Osteocyte (in vitro differentiated cells): ENCODE data around the gene MRPL33. TPM values are rescaled to one million over a fixed set of nuclear protein-coding genes. Genes with fewer than 3 reads are reported as not detected.
"Not testable (repeated sequence)": the region's sequence is repeated elsewhere in the genome, so short reads cannot be mapped to it uniquely, and the experiment has no call there.

ENCODE experiments used
- DNase-seq: peaks from one replicate; pipeline ENCODE4 v3.0.0; 2021; ENCODE audit warnings: mixed read lengths; ENCODE audit not compliant: unreplicated experiment; ENCODE audit errors: extremely low spot score
- H3K27ac Mint-ChIP-seq: one replicate; pipeline ENCODE4 v1.8.0; 2021; ENCODE audit warnings: mild to moderate bottlenecking, mixed read lengths; ENCODE audit not compliant: unreplicated experiment
- H3K27me3 Mint-ChIP-seq: one replicate; pipeline ENCODE4 v1.8.0; 2021; ENCODE audit warnings: mixed read lengths; ENCODE audit not compliant: unreplicated experiment
- H3K36me3 Mint-ChIP-seq: one replicate; pipeline ENCODE4 v1.8.0; 2021; ENCODE audit warnings: mixed read lengths; ENCODE audit not compliant: unreplicated experiment
- H3K4me1 Mint-ChIP-seq: one replicate; pipeline ENCODE4 v1.8.0; 2021; ENCODE audit warnings: mixed read lengths; ENCODE audit not compliant: unreplicated experiment
- H3K4me3 Mint-ChIP-seq: one replicate; pipeline ENCODE4 v1.8.0; 2021; ENCODE audit warnings: mild to moderate bottlenecking, moderate library complexity, mixed read lengths; ENCODE audit not compliant: unreplicated experiment
- H3K9me3 Mint-ChIP-seq: one replicate; pipeline ENCODE4 v1.8.0; 2021; ENCODE audit warnings: mixed read lengths; ENCODE audit not compliant: unreplicated experiment
- total RNA-seq: library from RNA; stranded (reverse); gene quantifications from 2 replicates; pipeline ENCODE4 v1.2.1, GENCODE V29; 2021
- TF ChIP-seq, protein P1 (sequence below): fragments of 200-600 bp; sonication (generic); IDR thresholded peaks from 2 replicates; pipeline ENCODE4 v1.5.0; 2021; ENCODE audit warnings: antibody characterized with exemption, mild to moderate bottlenecking, moderate library complexity

The MRPL33 gene
- total RNA-seq, 1 donor from 2014 or later = 43.5 TPM

DNA sequence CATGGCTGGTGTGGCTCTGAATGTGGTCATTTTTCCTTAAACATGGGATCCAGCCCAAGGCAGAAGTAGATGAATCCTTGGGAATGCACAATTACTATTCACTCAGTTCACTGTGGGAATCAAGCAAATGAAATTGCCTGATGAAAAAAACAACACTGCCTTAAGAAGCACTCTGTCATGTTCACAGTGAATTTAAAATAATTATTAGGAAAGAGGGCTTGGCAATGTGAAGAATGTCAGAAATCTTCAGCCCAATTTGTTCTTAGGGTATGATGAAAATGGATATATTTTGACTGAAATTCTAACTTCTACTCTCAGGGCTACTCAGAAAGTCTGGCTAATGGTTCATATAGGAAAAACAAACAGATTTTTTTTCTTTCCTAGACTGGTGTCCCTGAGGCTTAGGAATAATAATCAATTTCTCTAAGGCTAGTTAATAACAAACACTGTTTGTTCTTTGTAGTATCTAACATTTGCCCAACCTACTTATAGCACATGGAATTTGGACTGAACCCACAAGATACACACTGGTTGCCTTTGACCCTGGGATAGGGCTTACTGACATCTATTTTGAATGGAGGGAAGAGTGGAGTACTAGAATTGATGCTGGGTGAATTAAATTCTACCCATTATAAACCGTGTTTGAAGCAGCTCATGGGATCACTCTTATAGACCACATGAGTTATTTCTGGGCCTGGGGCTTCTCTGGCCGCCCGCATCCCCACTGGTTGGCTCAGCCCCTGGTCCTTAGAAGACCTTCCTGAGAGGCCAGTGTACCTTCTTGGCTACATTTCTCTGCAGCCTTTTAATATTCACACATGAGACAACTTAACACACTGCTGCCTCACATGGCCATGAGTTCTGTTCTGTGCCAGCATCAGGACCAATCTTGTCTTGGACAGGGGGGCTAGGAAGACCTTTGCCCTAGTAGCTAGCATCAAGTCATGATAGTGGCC lies 8.3 kb upstream of the MRPL33 start:
- DNase-seq = no peak
- Mint-ChIP-seq H3K9me3 (no peaks in the 10 kb centered on the region), H3K27me3 (no peaks in the 10 kb centered on the region), H3K36me3 (no peaks in the 10 kb centered on the region), H3K27ac (peak overlapping the region; percentile 91), H3K4me1 (peaks cover 41% of the 10 kb centered on the region), H3K4me3 (no peak overlapping the region)
- TF ChIP-seq, protein P1, sequence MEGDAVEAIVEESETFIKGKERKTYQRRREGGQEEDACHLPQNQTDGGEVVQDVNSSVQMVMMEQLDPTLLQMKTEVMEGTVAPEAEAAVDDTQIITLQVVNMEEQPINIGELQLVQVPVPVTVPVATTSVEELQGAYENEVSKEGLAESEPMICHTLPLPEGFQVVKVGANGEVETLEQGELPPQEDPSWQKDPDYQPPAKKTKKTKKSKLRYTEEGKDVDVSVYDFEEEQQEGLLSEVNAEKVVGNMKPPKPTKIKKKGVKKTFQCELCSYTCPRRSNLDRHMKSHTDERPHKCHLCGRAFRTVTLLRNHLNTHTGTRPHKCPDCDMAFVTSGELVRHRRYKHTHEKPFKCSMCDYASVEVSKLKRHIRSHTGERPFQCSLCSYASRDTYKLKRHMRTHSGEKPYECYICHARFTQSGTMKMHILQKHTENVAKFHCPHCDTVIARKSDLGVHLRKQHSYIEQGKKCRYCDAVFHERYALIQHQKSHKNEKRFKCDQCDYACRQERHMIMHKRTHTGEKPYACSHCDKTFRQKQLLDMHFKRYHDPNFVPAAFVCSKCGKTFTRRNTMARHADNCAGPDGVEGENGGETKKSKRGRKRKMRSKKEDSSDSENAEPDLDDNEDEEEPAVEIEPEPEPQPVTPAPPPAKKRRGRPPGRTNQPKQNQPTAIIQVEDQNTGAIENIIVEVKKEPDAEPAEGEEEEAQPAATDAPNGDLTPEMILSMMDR = no peak

- Mint-ChIP-seq H3K27ac (peak overlapping the region; percentile 91), H3K9me3 (no peaks in the 10 kb centered on the region), H3K36me3 (no peaks in the 10 kb centered on the region), H3K27me3 (no peaks in the 10 kb centered on the region), H3K4me1 (peaks cover 41% of the 10 kb centered on the region), H3K4me3 (no peak overlapping the region)
- TF ChIP-seq, protein P1 = no peak
- DNase-seq = no peak
Measured at GRCh38 chr2:27763907-27764267, 7.6 kb upstream of the MRPL33 start.

DNA sequence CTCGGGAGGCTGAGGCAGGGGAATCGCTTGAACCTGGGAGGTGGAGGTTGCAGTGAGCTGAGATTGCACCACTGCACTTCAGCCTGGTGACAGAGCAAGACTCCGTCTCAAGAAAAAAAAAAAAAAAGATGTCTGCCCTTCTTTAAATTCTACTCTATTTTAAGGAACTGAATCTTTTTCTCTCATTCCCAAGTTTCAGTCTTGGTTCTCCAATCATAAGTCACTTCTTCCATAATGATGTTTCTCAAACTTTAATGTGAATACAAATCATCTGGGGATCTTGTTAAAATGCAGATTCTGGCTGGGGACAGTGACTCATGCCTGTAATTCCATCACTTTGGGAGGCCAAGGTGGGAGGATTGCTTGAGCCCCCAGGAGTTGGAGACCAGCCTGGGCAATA lies 7.0 kb upstream of the MRPL33 start:
- H3K4me3 Mint-ChIP-seq, H3K27ac Mint-ChIP-seq, DNase-seq, H3K36me3 Mint-ChIP-seq, H3K9me3 Mint-ChIP-seq, H3K27me3 Mint-ChIP-seq: not testable (repeated sequence)
- peaks cover 41% of the 10 kb centered on the region for H3K4me1 Mint-ChIP-seq

DNA sequence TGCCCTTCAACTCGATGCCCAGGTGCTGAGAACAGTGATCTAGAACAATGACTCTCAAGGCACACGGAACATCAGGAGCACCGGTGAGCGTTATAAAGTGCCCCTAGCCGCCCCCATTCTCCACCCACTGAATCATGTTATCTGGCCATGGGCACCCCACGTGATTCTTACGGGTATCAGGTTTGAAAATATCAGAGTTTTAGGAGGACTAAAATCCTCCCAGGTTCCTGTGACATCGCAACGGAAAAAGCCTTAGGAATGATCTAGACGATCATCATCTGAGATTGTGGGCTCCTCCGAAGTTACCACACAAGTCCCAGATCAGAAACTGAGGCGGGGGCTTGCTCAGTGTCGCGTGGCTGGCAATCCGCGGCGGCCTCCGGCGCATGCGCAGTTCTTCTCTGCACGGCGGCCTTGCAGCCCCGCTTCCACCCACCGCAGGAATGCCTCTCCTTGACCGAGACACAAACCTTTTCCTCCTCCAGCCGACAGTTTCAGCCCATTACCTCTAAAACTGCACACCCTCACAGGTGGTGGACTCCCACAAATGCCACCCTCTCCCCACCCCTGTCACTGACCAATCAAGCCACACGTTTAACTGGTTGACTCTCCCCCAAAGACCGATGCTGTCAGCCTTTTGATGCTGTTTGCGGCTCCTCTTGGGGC lies 5.8 kb upstream of the MRPL33 start:
- DNase-seq = no peak

DNA sequence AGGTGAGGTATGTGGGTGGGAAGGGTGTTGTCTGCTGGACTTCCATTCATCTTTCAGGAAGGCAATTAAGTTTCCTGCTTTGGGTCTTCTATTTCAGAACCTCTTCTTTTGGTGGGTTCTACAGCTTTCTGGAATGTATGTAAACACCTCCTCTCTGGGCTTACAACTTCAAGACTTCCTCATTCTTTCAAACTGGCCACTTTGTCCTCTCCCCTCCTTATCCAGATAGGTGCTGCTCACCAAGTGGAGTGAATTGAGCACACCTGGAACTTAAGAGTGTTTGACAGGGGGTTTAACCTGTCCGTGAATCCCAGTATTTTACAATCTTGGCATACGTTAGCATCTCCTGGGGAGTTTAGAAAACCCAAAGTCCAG lies 5.2 kb upstream of the MRPL33 start:
- H3K27me3 Mint-ChIP-seq = no peaks in the 10 kb centered on the region
- no peak overlapping the region for H3K4me3 Mint-ChIP-seq
- no peak overlapping the region for H3K27ac Mint-ChIP-seq
- DNase-seq = no peak
- TF ChIP-seq, protein P1 = no peak
- no peaks in the 10 kb centered on the region for H3K36me3 Mint-ChIP-seq
- no peaks in the 10 kb centered on the region for H3K9me3 Mint-ChIP-seq
- H3K4me1 Mint-ChIP-seq = peaks cover 36% of the 10 kb centered on the region

More for the DNA sequence above, 5.8 kb upstream of the MRPL33 start:
- Mint-ChIP-seq H3K36me3 (no peaks in the 10 kb centered on the region), H3K27ac (no peak overlapping the region), H3K9me3 (no peaks in the 10 kb centered on the region), H3K4me1 (peaks cover 37% of the 10 kb centered on the region), H3K4me3 (no peak overlapping the region), H3K27me3 (no peaks in the 10 kb centered on the region)
- TF ChIP-seq, protein P1 = no peak
